Measurements from ENCODE around the gene TRUB1.
"Not testable (repeated sequence)": the region's sequence is repeated elsewhere in the genome, so short reads cannot be mapped to it uniquely, and the experiment has no call there.

TRUB1 gene

GRCh38 chr10:114925587-114926586, 12.1 kb upstream of the TRUB1 start:
- no peak for DNase-seq

DNA sequence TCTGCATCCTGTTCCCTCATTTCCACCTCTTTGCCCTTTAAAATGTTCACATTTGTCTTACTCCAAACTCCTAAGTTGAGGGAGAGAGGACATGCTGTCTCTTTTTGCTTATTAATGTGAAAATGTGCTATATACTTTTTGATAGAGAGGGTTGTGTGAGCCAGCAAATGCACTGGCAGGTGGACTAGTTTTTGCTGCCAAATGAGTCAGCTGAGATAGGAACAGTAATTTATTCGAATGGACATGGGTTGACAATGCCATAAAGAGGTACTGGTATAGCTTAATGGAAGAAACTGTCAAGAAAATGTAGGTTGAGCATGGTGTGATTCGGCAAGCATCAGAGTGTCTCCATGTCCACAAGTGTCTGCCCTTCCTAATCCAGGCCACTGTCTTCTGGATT, 9.2 kb upstream of the TRUB1 start:
- no peak for DNase-seq

DNA sequence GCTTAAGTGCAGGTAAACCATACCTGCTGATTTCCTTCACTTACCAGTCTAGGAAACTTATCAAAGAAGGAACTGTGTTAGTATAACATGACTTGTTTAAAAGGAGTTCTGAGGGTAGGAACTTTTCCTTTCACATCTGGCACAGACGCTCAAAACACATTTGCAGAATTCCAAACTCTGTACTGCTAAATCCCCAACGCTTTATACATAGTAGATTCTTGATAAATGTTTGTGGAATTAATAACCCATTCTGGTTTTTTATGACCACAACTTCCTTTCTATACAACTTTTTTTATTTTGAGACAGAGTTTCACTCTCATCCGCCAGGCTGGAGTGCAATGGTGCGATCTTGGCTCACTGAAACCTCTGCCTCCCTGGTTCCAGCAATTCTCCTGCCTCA, 7.7 kb upstream of the TRUB1 start:
- no peak for DNase-seq

DNA sequence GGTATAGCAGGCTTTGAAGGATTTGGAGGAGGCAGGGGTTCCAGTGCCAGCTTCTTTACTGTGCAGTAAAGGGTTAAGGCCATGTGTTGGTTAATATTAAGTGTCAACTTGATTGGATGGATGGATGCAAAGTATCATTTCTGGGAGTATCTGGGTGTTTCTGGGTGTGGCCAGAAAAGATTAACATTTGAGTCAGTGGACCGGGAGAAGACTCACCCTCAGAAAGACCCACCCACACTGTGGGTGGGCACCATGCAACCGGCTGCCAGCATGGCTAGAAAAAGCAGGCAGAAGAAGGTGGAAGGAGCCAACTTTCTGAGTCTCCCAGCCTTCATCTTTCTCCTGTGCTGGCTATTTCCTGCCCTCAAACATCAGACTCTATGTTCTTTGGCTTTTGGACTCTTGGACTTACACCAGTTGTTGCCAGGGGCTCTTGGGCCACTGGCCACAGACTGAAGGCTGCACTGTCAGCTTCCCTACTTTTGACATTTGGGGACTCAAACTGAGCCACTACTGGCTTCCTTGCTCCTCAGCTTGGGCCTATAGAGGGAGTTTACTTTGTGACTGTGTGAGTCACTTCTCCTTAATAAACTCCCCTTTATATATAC, 6.8 kb upstream of the TRUB1 start:
- no peak for DNase-seq

DNA sequence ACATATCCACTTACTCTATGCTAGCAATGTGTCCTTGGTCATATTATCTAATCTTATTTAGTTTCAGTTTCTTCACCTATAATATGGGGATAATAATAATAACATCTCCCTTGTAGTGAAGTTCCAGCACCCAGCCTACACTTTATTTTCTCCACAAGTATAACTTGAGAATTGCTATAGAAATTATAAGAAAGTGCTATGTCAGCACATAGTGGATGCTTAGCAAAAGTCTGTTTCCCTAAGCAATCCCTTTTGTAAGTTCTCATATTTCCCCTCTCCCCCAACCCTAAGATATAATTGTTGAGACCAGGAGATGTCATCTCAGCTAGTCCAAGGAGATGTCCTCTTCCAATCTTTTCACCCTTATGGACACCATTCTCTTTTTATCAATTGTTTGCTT, 5.8 kb upstream of the TRUB1 start:
- DNase-seq: no peak

- DNase-seq: no peak
Observed at GRCh38 chr10:114932945-114933344, 5.0 kb upstream of the TRUB1 start.

- no peak for DNase-seq
Observed at GRCh38 chr10:114933588-114933987, 4.4 kb upstream of the TRUB1 start.

DNA sequence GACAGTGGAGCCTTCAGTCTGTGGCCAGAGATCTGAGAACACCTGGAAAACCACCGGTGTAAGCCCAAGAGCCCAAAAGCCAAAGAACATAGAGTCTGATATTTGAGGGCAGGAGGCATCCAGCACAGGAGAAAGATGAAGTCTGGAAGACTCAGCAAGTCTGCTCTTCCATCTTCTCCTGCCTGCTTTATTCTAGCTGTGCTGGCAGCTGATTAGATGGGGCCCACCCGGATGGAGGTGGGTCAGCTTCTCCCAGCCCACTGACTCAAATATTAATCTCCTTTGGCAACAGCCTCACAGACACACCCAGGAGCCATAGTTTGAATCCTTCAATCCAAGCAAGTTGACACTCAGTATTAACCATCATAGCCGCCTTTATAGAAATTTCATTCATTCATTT, 4.0 kb upstream of the TRUB1 start:
- not testable (repeated sequence) for DNase-seq

DNA sequence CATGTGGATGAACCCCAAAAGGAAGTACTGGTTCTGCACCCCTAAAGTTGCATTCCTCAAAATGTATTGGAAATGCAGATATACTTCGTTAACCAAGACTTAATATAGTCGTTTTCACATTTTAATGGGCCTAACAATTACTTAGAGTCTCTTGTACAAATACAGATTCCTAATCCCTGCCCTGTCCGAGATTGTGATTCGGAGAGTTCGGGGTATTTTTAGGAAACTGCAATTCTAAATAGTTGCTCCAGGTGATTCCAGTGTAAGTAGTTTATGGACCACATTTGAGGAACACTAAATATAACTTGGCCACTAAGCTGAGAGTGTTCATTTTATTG, 830 bp downstream of the TRUB1 start:
- DNase-seq: no peak

DNA sequence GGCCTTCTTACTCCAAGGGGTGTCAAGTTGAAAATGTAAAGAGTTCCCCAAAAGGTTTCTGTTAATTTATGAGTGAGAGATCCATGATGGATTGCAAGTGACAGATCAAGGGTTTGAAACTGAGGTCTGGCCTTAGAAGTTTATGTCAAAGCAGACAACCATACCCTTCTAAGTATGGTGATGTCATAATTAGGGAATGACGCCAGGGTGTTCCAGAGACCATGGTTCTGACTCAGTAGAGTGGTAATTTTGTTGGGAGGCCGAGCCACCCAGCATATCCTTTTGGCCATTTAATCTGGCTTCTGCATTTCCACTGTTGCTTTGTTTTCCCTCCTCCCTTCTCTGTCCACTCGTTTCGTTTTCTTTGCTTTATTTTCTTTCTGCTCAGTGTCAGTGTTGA, 2.7 kb downstream of the TRUB1 start:
- DNase-seq: no peak

DNA sequence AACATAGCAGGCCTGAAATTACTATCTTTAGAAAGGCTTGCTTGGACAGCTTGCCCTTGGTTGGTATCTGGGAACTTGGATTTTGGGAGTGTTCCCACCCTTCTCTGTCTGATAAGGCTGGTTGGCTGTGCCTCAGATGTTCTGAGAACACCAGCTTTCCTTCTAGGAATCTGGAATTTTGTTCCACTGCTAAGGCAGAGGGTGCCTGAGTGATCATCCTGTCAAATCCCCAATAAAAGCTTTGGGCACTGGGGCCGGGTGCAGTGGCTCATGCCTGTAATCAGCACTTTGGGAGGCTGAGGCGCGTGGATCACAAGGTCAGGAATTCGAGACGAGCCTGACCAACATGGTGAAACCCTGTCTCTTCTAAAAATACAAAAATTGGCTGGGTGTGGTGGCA, 5.0 kb downstream of the TRUB1 start:
- DNase-seq: no peak

- DNase-seq: no peak
Observed at GRCh38 chr10:114953047-114953446, 15.1 kb downstream of the TRUB1 start.

DNA sequence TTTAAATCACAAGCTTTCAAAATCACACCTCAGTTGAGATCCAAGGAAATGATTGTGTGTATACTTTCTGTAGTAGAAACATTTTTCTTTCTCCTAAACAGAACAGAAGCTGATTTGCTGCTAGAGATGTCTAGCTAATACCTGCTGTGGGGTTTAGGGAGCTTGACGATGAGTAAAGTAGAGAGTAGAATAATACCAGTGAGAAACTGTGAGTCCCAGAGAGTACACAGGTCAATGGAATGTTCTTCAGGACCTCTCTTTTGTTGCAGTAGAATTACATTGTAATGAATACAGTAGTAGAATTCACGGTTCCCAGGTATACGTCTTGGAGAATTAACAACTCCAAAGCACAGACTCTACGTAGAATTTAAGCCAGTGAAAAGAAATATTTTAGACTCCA, 18.0 kb downstream of the TRUB1 start:
- DNase-seq: no peak

DNA sequence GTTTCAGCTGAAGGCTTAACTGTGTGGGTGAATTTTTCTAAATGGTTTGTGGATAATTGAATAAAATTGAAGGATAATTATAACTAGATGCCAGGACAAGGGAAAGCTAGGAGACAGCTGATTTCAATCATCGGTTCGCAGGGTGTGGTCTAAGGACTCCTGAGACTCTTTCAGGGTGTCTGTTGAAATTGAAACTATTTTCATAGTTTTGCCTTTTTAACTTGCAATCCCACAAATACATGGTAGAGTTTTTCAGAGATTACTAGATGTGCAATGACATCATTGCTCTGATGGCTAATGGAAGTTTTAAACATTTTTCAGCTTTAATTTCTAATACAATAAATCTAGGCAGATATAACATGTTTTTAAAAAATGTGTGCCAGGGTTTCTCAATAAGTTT, 18.5 kb downstream of the TRUB1 start:
- no peak for DNase-seq

DNA sequence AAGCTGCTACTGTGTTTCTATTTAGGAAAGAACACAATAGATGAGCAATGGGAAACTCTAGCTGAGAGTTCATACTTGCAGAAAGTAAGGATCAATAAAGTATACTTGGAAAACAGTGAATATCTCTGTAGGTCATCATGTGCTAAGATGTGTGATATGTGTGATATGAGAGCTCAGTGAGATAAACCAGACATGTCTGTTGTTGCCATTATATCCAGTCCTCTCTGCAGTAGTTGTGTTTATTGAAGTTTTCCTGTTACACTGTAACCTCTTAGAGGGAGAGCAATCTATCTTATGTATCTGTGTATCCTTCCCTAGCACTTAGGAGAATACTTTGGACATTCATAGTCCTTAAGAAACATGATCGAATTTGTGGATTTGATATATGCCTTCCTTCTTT, 19.1 kb downstream of the TRUB1 start:
- no peak for DNase-seq

DNA sequence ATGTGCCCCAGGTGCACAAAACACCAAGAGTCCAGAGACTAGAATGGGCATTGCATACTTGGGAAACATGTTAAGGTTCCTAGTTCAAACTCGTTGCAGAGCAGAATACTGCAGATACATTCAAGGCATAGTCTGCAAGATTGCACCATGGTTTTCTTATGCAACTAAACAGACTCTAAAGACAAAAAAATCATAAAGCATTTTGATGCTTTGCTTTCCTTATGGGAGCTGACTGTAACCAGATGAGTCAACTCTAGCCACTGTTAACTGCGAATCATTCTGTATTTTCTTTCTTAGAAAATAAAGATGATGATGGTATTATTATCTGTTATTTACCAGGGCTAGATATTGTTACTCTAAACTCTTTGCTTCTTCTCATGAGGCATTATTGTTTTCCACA, 19.7 kb downstream of the TRUB1 start:
- DNase-seq: no peak

DNA sequence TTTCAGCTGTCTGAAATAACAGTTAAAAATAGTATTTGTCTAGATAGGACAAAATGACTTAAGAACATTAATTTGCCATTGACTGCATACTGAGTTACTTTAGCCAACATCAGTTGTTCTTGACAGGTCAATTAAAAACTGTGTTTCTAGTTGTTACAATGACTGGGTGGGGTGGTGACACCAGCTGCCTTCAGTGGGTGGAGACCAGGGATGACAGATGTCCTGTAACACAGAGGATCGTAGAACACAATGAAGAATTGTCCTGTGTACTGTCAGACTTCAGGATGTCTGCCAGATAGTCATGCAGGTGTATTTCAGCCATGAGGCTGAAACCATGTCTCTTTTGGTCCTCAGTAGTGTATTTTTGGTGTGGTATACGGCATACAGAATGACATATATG, 24.4 kb downstream of the TRUB1 start:
- no peak for DNase-seq

DNA sequence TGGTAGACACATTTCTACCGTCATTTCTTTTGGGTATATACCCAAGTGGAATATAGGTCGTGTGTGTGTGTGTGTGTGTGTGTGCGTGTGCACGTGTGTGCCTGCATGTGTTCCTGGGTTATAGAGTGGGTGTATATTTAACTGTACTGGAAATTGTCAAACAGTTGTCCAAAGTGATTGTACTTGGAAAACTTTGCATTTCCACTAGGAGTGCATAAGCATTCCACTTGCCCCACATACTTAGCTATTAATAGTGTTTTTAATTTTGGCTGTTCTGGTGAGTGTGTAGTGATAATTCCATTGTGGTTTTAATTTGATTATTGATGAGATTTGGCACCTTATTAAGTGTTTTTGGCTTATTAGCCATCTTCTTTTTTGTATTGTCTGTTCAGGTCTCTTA, 25.9 kb downstream of the TRUB1 start:
- DNase-seq: no peak

GRCh38 chr10:114967071-114967470, 29.1 kb downstream of the TRUB1 start:
- no peak for DNase-seq

- no peak for DNase-seq
Observed at GRCh38 chr10:114970515-114970914, 32.5 kb downstream of the TRUB1 start.

DNA sequence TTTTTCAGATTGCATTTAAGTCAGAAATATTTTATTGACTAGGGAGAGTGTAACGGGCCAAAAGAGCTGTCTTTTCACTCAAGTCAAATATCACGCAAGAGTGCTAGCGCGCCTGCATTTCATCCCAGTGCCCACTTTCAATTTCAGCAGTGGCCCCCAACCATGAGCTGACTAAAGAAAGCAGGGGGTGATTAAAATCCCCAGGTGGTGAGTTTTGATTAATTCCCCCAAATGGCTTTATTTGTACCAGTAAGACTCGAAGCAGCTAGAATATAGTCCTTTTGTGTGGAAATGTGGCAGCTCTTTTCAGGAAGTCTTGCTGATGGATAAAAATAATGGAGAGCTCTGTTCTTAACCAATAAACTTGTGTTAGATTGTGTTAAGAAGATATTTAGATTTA, 35.3 kb downstream of the TRUB1 start:
- DNase-seq: no peak

GRCh38 chr10:114973997-114974396, 36.0 kb downstream of the TRUB1 start:
- no peak for DNase-seq

- no peak for DNase-seq
Observed at GRCh38 chr10:114974625-114975024, 36.6 kb downstream of the TRUB1 start.

GRCh38 chr10:114975091-114975490, 37.1 kb downstream of the TRUB1 start:
- DNase-seq: no peak

- DNase-seq: no peak
Observed at GRCh38 chr10:114982989-114983388, 45.0 kb downstream of the TRUB1 start.

Measured in cortex of kidney (tissue), 1 donor.